HG02642 (cell line): ENCODE results near the gene CPA2.
"Not testable (repeated sequence)": the region's sequence is repeated elsewhere in the genome, so short reads cannot be mapped to it uniquely, and the experiment has no call there.

ENCODE experiments used
- ATAC-seq: cut with Tn5 transposase; IDR thresholded peaks from one replicate; pipeline ENCODE4 v1.9.1; 2021; ENCODE audit warnings: mild to moderate bottlenecking; ENCODE audit not compliant: unreplicated experiment, poor library complexity

CPA2 gene

GRCh38 chr7:130266258-130266960 is at the start of gene CPA2:
CPA2 (plus strand) TSS chr7:130266863; CDS start chr7:130266882, 19 bp downstream.
- no peak for ATAC-seq

- ATAC-seq = no peak
Measured at GRCh38 chr7:130218806-130219620, 47.6 kb upstream of the CPA2 start.

- no peak for ATAC-seq
Measured at GRCh38 chr7:130219871-130220270, 46.8 kb upstream of the CPA2 start.

GRCh38 chr7:130221746-130222145 is 44.9 kb upstream of the CPA2 start:
- ATAC-seq = no peak

GRCh38 chr7:130223646-130224045 is 43.0 kb upstream of the CPA2 start:
- ATAC-seq = no peak

GRCh38 chr7:130224210-130224609 is 42.5 kb upstream of the CPA2 start:
- ATAC-seq = no peak

- not testable (repeated sequence) for ATAC-seq
Measured at GRCh38 chr7:130224923-130225322, 41.7 kb upstream of the CPA2 start.

- no peak for ATAC-seq
Measured at GRCh38 chr7:130226333-130226732, 40.3 kb upstream of the CPA2 start.

GRCh38 chr7:130227883-130228575 is 38.6 kb upstream of the CPA2 start:
- no peak for ATAC-seq

GRCh38 chr7:130228840-130229502 is 37.7 kb upstream of the CPA2 start:
- no peak for ATAC-seq

- ATAC-seq = not testable (repeated sequence)
Measured at GRCh38 chr7:130229981-130230380, 36.7 kb upstream of the CPA2 start.

- ATAC-seq = no peak
Measured at GRCh38 chr7:130231792-130232191, 34.9 kb upstream of the CPA2 start.

GRCh38 chr7:130232209-130232608 is 34.5 kb upstream of the CPA2 start:
- no peak for ATAC-seq

- no peak for ATAC-seq
Measured at GRCh38 chr7:130234078-130234477, 32.6 kb upstream of the CPA2 start.

- not testable (repeated sequence) for ATAC-seq
Measured at GRCh38 chr7:130236361-130236760, 30.3 kb upstream of the CPA2 start.

GRCh38 chr7:130240240-130240639 is 26.4 kb upstream of the CPA2 start:
- no peak for ATAC-seq

GRCh38 chr7:130242198-130243014 is 24.3 kb upstream of the CPA2 start:
- no peak for ATAC-seq

- not testable (repeated sequence) for ATAC-seq
Measured at GRCh38 chr7:130243486-130243885, 23.2 kb upstream of the CPA2 start.

GRCh38 chr7:130246491-130246890 is 20.2 kb upstream of the CPA2 start:
- not testable (repeated sequence) for ATAC-seq

GRCh38 chr7:130248842-130249241 is 17.8 kb upstream of the CPA2 start:
- not testable (repeated sequence) for ATAC-seq
